ENCODE results near the gene PSENEN. TPM values are rescaled to one million over a fixed set of nuclear protein-coding genes. Genes with fewer than 3 reads are reported as not detected.
"Not testable (repeated sequence)": the region's sequence is repeated elsewhere in the genome, so short reads cannot be mapped to it uniquely, and the experiment has no call there.

Gene PSENEN
- total RNA-seq, 1 experiment from 2014 or later, result 69.7 TPM

DNA sequence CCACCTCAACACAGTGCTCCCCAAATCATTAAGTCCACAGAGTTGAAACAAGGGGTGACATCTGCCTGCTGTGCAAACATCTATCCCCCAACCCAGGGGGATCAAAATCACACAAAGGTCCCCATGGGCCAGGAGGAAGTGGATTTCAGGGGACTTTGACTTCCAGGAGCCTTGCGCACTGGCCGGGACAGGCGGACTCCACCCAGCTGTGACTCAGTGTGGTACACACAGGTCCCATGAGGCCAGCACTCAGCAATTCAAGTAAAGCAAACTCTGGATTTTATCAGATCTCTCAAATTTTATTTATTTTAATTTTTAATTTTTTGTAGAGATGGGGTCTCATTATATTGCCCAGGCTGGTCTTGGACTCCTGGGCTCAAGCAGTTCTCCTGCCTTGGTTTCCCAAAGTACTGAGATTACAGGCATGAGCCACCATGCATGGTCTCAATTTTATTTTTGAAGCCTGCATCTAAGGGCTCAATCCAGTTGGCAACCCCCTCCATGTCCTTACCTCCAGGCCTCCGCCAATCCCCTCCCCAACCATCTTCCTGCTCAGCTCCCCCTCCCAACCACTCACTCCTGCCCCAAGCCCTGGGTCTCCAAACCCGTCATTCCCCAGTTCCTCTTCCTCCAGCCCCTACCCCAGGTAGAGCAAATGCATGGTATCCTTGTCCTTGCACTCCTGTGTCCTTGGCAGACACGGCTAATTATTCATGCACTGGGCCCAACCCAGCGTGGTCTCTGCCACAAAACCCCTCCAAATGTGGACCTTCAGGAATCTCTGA, 48.1 kb downstream of the PSENEN start:
- Mint-ChIP-seq H3K4me3 (no peak overlapping the region), H3K27me3 (ENCODE audit: low read depth) (peaks cover 36% of the 10 kb centered on the region)
- H2AK5ac ChIP-seq (ENCODE audit: insufficient read length, low read length), result no peak overlapping the region

DNA sequence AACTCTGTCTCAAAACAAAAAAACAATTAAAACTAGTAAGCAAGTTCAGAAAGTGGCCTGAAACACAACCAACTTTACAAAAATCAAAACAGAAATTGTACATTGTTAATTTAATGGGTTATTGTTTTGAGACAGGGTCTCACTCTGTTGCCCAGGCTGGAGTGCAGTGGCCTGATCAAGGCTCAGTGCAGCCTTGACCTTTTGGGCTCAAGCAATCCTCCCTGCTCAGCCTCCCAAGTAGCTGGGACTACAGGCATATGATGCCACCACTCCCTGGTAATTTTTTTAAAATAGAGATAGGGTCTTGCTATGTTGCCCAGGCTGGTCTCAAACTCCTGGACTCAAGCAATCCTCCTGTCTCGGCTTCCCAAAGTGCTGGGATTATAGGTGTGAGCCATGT, 50.1 kb downstream of the PSENEN start:
- H2BK20ac ChIP-seq (ENCODE audit: low read depth, low read length, poor library complexity, severe bottlenecking); H3K4me2 ChIP-seq (ENCODE audit: insufficient read depth, insufficient read length, low read length); H3K9ac ChIP-seq (ENCODE audit: extremely low read depth, insufficient read length, low read length); H4K5ac ChIP-seq (ENCODE audit: insufficient read length, low read depth, low read length); H3K36me3 Mint-ChIP-seq (ENCODE audit: insufficient read depth in 1 of 3, low read depth in 3 of 3); H3K79me2 ChIP-seq (ENCODE audit: insufficient read depth, low read length); H3K79me1 ChIP-seq (ENCODE audit: insufficient read depth, low read depth, low read length, poor library complexity, severe bottlenecking); H3K56ac ChIP-seq (ENCODE audit: insufficient read length, low read depth, low read length); H3K4me1 ChIP-seq (ENCODE audit: insufficient read depth, low read length); H4K20me1 ChIP-seq (ENCODE audit: control insufficient read depth, insufficient read depth, insufficient read length); H3K23ac ChIP-seq (ENCODE audit: insufficient read length, low read depth, low read length); H3K4ac ChIP-seq (ENCODE audit: low read depth, low read length); H3T11ph ChIP-seq (ENCODE audit: low read length); H2BK15ac ChIP-seq (ENCODE audit: low read depth, low read length); H3K9me3 ChIP-seq (ENCODE audit: control insufficient read depth, low read depth, low read length); H3K9me3 Mint-ChIP-seq; H3K4me3 Mint-ChIP-seq; H3K18ac ChIP-seq (ENCODE audit: insufficient read length, low read depth, low read length); H4K91ac ChIP-seq (ENCODE audit: insufficient read length, low read depth, low read length); H3K27ac Mint-ChIP-seq; H2BK120ac ChIP-seq (ENCODE audit: low read depth, low read length, poor library complexity, severe bottlenecking); H2AFZ ChIP-seq (ENCODE audit: low read length); H3K27ac ChIP-seq (ENCODE audit: insufficient read length, low read depth, low read length); DNase-seq; H3K14ac ChIP-seq (ENCODE audit: insufficient read depth, low read length); H3K23me2 ChIP-seq (ENCODE audit: insufficient read length, low read depth, low read length, poor library complexity, severe bottlenecking); H2BK12ac ChIP-seq (ENCODE audit: insufficient read length, low read depth, low read length); H3K27me3 ChIP-seq (ENCODE audit: insufficient read depth, low read length); H4K8ac ChIP-seq (replicated peaks; ENCODE audit: insufficient read length, low read depth, low read length); H2BK5ac ChIP-seq (ENCODE audit: insufficient read length, low read length); H2AK5ac ChIP-seq (ENCODE audit: insufficient read length, low read length): not testable (repeated sequence)
- no CpG with 5 or more reads among the region's 1 CpG for WGBS (ENCODE audit: extremely low coverage, insufficient read length, low lambda C conversion rate)
- peaks cover 45% of the 10 kb centered on the region for H3K27me3 Mint-ChIP-seq (ENCODE audit: low read depth)
- H3K4me1 Mint-ChIP-seq, result peaks cover 8 to 16% of the 10 kb centered on the region in 2 experiments

More for the DNA sequence above, 48.1 kb downstream of the PSENEN start:
- H4K20me1 ChIP-seq (ENCODE audit: control insufficient read depth, insufficient read depth, insufficient read length), result peaks cover 3% of the 10 kb centered on the region
- no peak overlapping the region for H3K27ac ChIP-seq (ENCODE audit: insufficient read length, low read depth, low read length)
- no peak overlapping the region for H3K4ac ChIP-seq (ENCODE audit: low read depth, low read length)
- H3K23ac ChIP-seq (ENCODE audit: insufficient read length, low read depth, low read length), result no peak overlapping the region
- H2BK120ac ChIP-seq (ENCODE audit: low read depth, low read length, poor library complexity, severe bottlenecking), result no peak overlapping the region
- no peak overlapping the region for H2BK12ac ChIP-seq (ENCODE audit: insufficient read length, low read depth, low read length)
- TF ChIP-seq, protein P1, sequence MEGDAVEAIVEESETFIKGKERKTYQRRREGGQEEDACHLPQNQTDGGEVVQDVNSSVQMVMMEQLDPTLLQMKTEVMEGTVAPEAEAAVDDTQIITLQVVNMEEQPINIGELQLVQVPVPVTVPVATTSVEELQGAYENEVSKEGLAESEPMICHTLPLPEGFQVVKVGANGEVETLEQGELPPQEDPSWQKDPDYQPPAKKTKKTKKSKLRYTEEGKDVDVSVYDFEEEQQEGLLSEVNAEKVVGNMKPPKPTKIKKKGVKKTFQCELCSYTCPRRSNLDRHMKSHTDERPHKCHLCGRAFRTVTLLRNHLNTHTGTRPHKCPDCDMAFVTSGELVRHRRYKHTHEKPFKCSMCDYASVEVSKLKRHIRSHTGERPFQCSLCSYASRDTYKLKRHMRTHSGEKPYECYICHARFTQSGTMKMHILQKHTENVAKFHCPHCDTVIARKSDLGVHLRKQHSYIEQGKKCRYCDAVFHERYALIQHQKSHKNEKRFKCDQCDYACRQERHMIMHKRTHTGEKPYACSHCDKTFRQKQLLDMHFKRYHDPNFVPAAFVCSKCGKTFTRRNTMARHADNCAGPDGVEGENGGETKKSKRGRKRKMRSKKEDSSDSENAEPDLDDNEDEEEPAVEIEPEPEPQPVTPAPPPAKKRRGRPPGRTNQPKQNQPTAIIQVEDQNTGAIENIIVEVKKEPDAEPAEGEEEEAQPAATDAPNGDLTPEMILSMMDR (conservative IDR thresholded peaks at IDR 0.05), result no peak
- H4K5ac ChIP-seq (ENCODE audit: insufficient read length, low read depth, low read length), result no peak overlapping the region
- no peak overlapping the region for H2AFZ ChIP-seq (ENCODE audit: low read length)
- H2BK20ac ChIP-seq (ENCODE audit: low read depth, low read length, poor library complexity, severe bottlenecking), result no peak overlapping the region
- no peak overlapping the region for H3K18ac ChIP-seq (ENCODE audit: insufficient read length, low read depth, low read length)
- peaks cover 3% of the 10 kb centered on the region; the same call in 1 of the 2 replicates for H3K27me3 ChIP-seq (ENCODE audit: insufficient read depth, low read length)
- 0 out of 2 replicates have a peak, but pooled peaks cover 2% of the 10 kb centered on the region for H3K4me1 ChIP-seq (ENCODE audit: insufficient read depth, low read length)
- H3K4me2 ChIP-seq (ENCODE audit: insufficient read depth, insufficient read length, low read length), result no peak overlapping the region
- Mint-ChIP-seq H3K27ac (0 out of 7 replicates have a peak overlapping the region, but pooled peaks of 1 of the 3 experiments have one; percentile 11), H3K9me3 (no peaks in the 10 kb centered on the region), H3K4me1 (peaks cover 8 to 18% of the 10 kb centered on the region in 2 experiments), H3K36me3 (ENCODE audit: insufficient read depth in 1 of 3, low read depth in 3 of 3) (no peaks in the 10 kb centered on the region; a peak in 1 of 7 replicates)
- H3K9me3 ChIP-seq (ENCODE audit: control insufficient read depth, low read depth, low read length), result no peaks in the 10 kb centered on the region
- no peak overlapping the region for H2BK5ac ChIP-seq (ENCODE audit: insufficient read length, low read length)
- H2BK15ac ChIP-seq (ENCODE audit: low read depth, low read length), result no peak overlapping the region
- WGBS (ENCODE audit: extremely low coverage, insufficient read length, low lambda C conversion rate), result no CpG with 5 or more reads among the region's 7 CpGs
- H4K8ac ChIP-seq (replicated peaks; ENCODE audit: insufficient read length, low read depth, low read length), result no peak overlapping the region
- H3K23me2 ChIP-seq (ENCODE audit: insufficient read length, low read depth, low read length, poor library complexity, severe bottlenecking), result peaks cover 5% of the 10 kb centered on the region
- DNase-seq, result no peak
- no peak overlapping the region for H3K14ac ChIP-seq (ENCODE audit: insufficient read depth, low read length)
- H3T11ph ChIP-seq (ENCODE audit: low read length), result no peak overlapping the region
- no peaks in the 10 kb centered on the region for H3K79me2 ChIP-seq (ENCODE audit: insufficient read depth, low read length)
- no peak overlapping the region for H3K56ac ChIP-seq (ENCODE audit: insufficient read length, low read depth, low read length)
- H3K79me1 ChIP-seq (ENCODE audit: insufficient read depth, low read depth, low read length, poor library complexity, severe bottlenecking), result no peaks in the 10 kb centered on the region
- H3K9ac ChIP-seq (ENCODE audit: extremely low read depth, insufficient read length, low read length), result no peak overlapping the region
- H4K91ac ChIP-seq (ENCODE audit: insufficient read length, low read depth, low read length), result no peak overlapping the region
